Large intestine (tissue), 3 donors: Measurements from ENCODE around the gene MEG3. TPM values are rescaled to one million over a fixed set of nuclear protein-coding genes. Genes with fewer than 3 reads are reported as not detected.

Experiments
- DNase-seq, 2 donors: peaks; one replicate each; pipeline versions ENCODE4 v3.0.0 to v3.0.0-alpha.2; 2013
- H3K27ac ChIP-seq: one replicate; pipeline ENCODE4 v1.5.1; 2013; ENCODE audit warnings: low read length
- H3K27me3 ChIP-seq: 2 replicates; pipeline ENCODE4 v1.6.1; 2013; ENCODE audit warnings: low read length; ENCODE audit not compliant: control insufficient read depth, insufficient read depth
- H3K36me3 ChIP-seq: 2 replicates; pipeline ENCODE4 v1.6.1; 2013; ENCODE audit warnings: low read length; ENCODE audit not compliant: control insufficient read depth, insufficient read depth
- H3K4me1 ChIP-seq: one replicate; pipeline ENCODE4 v1.6.1; 2013; ENCODE audit warnings: low read length; ENCODE audit not compliant: control insufficient read depth, insufficient read depth
- H3K4me3 ChIP-seq: one replicate; pipeline ENCODE4 v1.5.1; 2013; ENCODE audit warnings: low read length
- H3K9me3 ChIP-seq: one replicate; pipeline ENCODE4 v1.6.1; 2013; ENCODE audit warnings: mild to moderate bottlenecking, low read depth, low read length, moderate library complexity; ENCODE audit not compliant: control insufficient read depth
- WGBS: methylation state at CpG from one replicate; pipeline ENCODE4 v1.1.5; 2013; ENCODE audit warnings: low lambda C conversion rate; ENCODE audit not compliant: insufficient coverage; 5-methylcytosine and 5-hydroxymethylcytosine counted together
- polyA plus RNA-seq: library from polyadenylated mRNA; unstranded; fragments of 120-200 nt; gene quantifications from one replicate; pipeline ENCODE4 v1.2.1, GENCODE V29; 2013

Gene MEG3
- polyA plus RNA-seq, 1 donor = 248 TPM

DNA sequence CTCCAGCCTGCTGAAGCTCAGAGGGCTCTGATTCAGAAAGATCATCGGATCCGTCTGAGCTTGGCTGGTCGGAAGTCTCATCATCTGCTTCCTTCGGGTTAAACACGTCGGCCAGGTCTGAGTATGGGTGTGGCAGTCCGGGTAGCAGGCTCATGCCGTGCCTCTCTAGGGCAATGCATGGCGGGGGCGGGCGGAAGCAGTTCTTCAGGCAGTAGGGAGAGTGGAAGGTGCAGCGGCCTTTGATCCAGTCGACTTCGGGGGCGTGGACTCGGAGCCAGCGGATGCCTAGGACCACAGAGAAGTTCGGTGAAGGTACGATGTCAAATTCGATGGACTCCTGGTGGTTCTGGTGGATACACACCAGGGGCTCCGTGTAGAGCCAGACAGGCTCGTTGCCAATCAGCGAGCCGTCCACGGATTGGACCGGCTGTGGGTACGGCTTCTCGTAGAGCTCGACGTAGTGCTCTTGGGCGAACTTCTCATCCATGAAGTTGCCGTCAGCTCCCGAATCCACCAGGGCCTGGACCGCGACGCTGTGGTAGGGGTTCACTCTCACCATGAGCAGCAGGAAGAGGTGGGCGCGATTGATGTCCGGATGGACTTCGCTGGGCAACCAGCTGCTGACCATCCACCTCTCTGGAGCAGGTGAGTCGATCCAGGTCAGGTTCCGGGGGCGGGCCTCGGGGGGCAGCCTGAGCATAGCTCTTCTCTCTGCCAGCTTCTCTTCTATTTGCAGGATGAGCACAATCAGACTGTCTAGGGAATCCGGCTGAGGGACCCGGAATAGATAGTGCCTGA is 57.3 kb downstream of the MEG3 start:
- no peak for DNase-seq
- Histone ChIP-seq H3K9me3 (peaks cover 23% of the 10 kb centered on the region), H3K4me3 (no peak overlapping the region), H3K36me3 (peaks cover 2% of the 10 kb centered on the region), H3K27ac (no peak overlapping the region), H3K27me3 (no peaks in the 10 kb centered on the region), H3K4me1 (no peaks in the 10 kb centered on the region)
- 100% methylated on average over 5 of the region's 46 CpGs for WGBS

DNA sequence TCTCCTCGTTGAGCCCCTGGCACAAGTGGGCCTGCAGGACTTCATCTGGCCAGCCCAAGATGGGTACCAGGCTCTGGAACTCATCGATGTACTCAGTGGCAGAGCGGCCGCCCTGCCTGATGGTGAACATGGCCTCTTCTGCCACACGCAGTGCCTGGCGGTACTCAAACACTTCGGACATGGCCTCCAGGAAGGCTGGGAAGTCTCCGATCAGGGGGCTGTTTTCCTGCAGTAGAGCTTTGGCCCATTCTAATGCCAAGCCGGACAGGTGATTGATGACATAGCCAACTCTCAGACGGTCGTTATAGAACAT is 57.8 kb downstream of the MEG3 start:
- peaks cover 2% of the 10 kb centered on the region for H3K36me3 ChIP-seq
- H3K4me1 ChIP-seq = no peaks in the 10 kb centered on the region
- peaks cover 23% of the 10 kb centered on the region for H3K9me3 ChIP-seq
- H3K27me3 ChIP-seq = no peaks in the 10 kb centered on the region
- no peak overlapping the region for H3K4me3 ChIP-seq
- H3K27ac ChIP-seq = no peak overlapping the region
- WGBS = no CpG with 5 or more reads among the region's 11 CpGs
- no peak for DNase-seq

DNA sequence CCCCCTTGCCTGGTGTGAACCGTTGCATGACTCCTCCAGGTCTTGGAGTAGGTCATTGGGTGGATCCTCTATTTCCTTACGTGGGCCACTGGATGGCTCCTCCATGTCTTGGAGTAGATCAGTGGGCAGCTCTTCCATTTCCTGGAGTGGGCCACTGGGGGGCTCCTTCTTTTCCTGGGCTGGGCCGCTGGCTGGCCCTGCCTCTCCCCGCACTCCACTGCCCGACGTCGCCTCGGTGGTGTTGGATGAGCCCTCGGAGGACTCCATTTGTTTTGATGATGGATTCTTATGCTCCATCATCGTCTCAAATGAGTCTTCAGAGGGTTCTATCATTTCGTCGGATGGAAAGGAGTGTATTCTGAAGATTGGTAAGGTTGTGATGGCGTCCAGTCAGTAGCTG is 58.5 kb downstream of the MEG3 start:
- H3K27ac ChIP-seq = no peak overlapping the region

DNA sequence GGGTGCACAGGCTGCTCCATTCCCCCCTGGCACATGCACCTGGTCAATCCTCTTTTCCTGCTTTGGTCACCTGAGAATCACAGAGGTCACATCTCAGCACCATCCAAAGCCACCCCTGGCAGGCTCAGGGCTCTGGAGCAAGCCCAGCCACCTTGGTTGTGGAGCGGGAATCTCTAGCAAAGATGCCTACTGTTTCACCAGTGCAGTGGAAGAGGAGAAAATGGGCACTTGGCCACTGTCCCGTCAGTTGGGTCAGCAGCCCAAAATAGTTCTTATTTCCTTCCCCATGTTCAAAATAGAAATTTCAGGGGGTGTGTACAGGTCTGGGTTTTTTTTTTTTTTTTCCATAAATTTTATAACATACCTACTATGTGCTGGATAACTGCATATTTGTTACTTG is 59.3 kb downstream of the MEG3 start:
- H3K4me1 ChIP-seq = no peaks in the 10 kb centered on the region
- H3K27ac ChIP-seq = no peak overlapping the region
- DNase-seq = no peak
- H3K27me3 ChIP-seq = no peaks in the 10 kb centered on the region
- peaks cover 22% of the 10 kb centered on the region for H3K9me3 ChIP-seq
- peaks cover 2% of the 10 kb centered on the region for H3K36me3 ChIP-seq
- no CpG with 5 or more reads among the region's 2 CpGs for WGBS
- H3K4me3 ChIP-seq = no peak overlapping the region

More for the DNA sequence above, 58.5 kb downstream of the MEG3 start:
- peaks cover 2% of the 10 kb centered on the region for H3K36me3 ChIP-seq
- no peaks in the 10 kb centered on the region for H3K27me3 ChIP-seq
- H3K4me3 ChIP-seq = no peak overlapping the region
- 100% methylated on average over 1 of the region's 13 CpGs for WGBS
- H3K4me1 ChIP-seq = no peaks in the 10 kb centered on the region
- H3K9me3 ChIP-seq = peaks cover 23% of the 10 kb centered on the region
- no peak for DNase-seq

DNA sequence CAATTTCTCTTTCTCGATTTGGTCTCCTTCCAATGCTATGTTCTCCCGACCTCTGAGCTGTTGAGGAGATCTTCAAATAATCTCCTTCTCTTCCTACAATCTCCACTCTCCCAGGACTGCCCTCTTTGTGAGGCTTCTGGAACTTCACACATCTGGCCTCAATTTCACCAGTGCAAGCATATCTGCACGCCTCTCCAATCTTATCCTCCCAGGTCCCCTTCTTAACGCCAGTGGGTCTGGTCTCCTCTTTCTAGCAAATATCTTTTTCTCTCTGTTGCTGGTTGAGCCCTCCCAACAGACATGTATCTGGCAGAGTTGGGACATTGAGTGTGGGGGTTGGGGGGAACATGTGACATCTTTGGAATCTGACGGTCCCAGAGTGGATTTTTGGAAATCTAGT is 59.7 kb downstream of the MEG3 start:
- H3K4me3 ChIP-seq = no peak overlapping the region
- peaks cover 2% of the 10 kb centered on the region for H3K36me3 ChIP-seq
- 70% methylated on average over 3 of the region's 5 CpGs for WGBS
- no peak overlapping the region for H3K27ac ChIP-seq
- H3K27me3 ChIP-seq = no peaks in the 10 kb centered on the region
- peaks cover 18% of the 10 kb centered on the region for H3K9me3 ChIP-seq
- H3K4me1 ChIP-seq = no peaks in the 10 kb centered on the region
- no peak for DNase-seq

DNA sequence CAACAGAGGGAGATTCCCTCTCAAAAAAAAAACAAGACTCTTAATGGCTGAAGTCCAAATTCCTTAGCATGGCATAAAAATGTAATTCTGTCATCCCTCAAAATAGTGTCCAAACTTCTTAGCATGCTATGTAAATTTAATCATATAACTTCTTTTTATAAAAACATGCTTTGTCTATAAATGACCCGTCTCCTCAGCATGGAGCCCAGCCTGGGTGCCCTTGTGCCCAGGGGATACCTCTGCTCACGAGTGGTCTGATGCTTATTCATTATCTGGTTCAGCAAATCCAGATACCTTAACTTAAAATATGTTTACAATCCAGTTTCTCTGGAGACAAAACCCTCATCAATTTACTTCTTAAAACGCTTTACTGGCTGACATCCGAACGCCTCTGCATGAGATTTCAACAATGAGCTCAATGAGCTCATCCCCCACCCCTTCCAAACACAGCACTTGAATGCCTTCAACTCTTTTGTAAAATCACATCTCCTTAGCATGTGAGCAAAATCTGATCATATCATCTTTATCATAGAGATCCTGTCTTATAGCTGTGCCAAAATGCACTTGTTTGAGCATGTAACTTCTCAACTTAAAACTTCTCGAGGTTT is 61.9 kb downstream of the MEG3 start:
- no peak overlapping the region for H3K27ac ChIP-seq
- WGBS = 66% methylated on average over 5 of the region's 6 CpGs

DNA sequence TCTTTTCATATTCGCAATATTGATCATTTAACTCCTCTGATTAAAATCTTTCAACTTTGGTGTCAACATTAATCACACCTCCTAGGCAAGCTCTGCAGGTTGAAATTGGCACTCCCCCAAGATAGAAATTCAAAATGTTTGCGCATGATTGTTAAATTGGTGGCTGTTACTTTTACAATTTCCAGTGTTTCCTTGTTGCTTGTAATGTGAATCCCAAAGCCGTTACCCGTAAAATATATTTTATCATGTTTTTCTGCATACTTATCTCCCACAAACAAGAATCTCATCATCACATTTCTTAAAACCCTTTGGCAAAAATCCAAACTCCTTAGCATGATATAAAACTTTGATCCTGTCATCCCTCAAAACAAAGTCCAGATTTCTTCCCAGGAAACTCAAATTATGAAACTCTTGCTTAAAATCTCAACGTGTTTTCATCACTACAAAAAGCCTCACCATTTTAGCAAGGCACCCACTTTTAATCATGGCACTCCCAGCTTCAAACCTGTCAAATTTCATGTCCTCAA is 62.9 kb downstream of the MEG3 start:
- no peak overlapping the region for H3K4me3 ChIP-seq
- peaks cover 3% of the 10 kb centered on the region for H3K9me3 ChIP-seq
- no peak for DNase-seq
- no peaks in the 10 kb centered on the region for H3K36me3 ChIP-seq
- H3K27ac ChIP-seq = no peak overlapping the region
- H3K4me1 ChIP-seq = no peaks in the 10 kb centered on the region
- H3K27me3 ChIP-seq = no peaks in the 10 kb centered on the region
- 55% methylated on average over 3 of the region's 5 CpGs for WGBS

More for the DNA sequence above, 61.9 kb downstream of the MEG3 start:
- Histone ChIP-seq H3K4me1 (no peaks in the 10 kb centered on the region), H3K9me3 (peaks cover 8% of the 10 kb centered on the region), H3K36me3 (peaks cover 2% of the 10 kb centered on the region), H3K27me3 (no peaks in the 10 kb centered on the region), H3K4me3 (no peak overlapping the region)
- DNase-seq = no peak

DNA sequence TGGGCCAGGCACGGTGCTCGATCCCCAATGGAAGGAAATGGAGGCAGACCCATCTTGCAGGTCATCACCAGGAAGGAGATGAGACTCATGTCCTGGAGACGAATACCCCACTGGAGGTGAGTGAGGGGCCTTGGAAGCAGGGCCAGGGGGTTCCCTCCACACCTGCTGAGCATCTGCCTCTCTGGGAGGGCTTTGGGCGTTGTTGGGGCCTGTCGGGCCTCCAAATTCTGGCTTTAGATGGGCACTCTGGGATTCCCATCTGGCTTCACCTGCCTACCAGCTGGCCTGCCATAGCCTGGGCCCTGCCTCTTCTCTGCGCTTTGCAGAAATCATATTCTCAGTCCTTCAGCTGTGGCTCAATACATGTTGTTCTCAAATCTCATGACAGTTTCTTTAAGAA is 63.7 kb downstream of the MEG3 start:
- Histone ChIP-seq H3K9me3 (no peaks in the 10 kb centered on the region), H3K4me3 (no peak overlapping the region), H3K36me3 (no peaks in the 10 kb centered on the region), H3K4me1 (no peaks in the 10 kb centered on the region), H3K27ac (no peak overlapping the region), H3K27me3 (no peaks in the 10 kb centered on the region)
- no peak for DNase-seq
- no CpG with 5 or more reads among the region's 6 CpGs for WGBS

DNA sequence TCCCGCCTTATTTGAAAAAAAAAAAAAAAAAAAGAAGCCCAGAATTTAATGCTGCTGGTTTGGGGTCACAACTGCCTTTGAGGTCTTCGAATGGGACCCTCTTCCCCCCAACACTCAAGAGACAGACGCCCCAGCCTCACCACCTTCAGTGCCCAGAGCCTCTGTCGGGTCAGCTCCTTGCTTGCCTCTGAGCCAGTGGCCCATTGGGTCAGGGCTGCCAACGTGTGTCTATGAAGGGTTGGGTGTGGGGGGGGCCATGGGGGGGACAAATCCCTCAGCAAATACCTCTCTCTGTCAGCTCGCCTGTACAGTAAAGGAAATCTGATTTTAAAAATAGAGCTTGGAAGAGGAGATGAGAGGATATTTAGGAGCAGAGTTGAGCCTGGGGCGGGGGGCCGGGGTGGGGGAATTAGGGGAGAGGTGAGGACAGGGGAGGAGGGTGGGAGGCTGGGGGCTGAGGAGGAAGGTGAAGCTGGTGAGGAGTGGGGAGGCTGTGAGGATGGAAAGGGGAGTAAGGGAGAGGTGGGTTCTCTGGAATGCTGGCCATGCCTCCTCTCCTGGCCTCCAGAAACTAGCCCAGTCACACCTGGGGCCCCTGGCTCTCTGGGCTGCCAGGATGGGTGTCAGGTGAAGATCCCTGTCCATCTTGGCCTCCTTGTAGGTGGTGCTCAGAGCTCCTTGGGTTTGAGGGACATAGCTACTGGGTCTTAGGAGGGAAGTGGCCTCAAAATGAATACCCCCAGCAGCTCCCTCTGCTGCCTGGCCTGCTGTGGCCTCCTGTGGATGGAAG is 64.3 kb downstream of the MEG3 start:
- no peak for DNase-seq

DNA sequence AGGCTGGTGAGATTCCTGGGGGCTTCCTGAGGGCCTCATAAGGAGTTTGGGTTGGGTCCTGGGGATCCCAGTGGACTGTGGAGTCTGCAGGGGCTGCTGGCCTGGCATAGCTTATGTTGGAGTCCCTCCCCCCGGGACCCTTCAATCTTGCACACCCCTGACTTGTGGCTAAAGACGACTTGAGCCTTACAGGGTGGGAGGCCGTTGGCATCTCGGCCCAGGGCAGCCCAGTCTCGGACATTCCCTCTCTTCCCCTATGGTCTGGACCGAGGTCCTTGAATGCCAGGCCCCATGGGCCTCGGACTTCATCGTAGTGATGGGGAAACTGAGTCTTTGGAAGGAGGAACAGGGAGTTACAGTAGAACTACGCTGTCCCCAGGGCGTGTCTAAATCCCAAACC is 65.1 kb downstream of the MEG3 start:
- no peaks in the 10 kb centered on the region for H3K9me3 ChIP-seq
- WGBS = no CpG with 5 or more reads among the region's 10 CpGs
- DNase-seq = no peak
- H3K27ac ChIP-seq = no peak overlapping the region
- no peak overlapping the region for H3K4me3 ChIP-seq
- no peaks in the 10 kb centered on the region for H3K4me1 ChIP-seq
- H3K27me3 ChIP-seq = peaks cover 3% of the 10 kb centered on the region
- no peaks in the 10 kb centered on the region for H3K36me3 ChIP-seq

More for the DNA sequence above, 64.3 kb downstream of the MEG3 start:
- H3K9me3 ChIP-seq = no peaks in the 10 kb centered on the region
- H3K36me3 ChIP-seq = no peaks in the 10 kb centered on the region
- 57% methylated on average over 1 of the region's 8 CpGs for WGBS
- H3K27ac ChIP-seq = no peak overlapping the region
- no peaks in the 10 kb centered on the region for H3K4me1 ChIP-seq
- H3K27me3 ChIP-seq = no peaks in the 10 kb centered on the region
- H3K4me3 ChIP-seq = no peak overlapping the region
